Activated effector memory CD4-positive, alpha-beta T cell treated with anti-CD3 and anti-CD28 coated beads, Interleukin-2, amount 50 U/mL, for 16 hours (primary cell): ENCODE data around the gene MED13L.

Experiments
- DNase-seq: peaks from one replicate; pipeline ENCODE4 v3.0.0-alpha.2; 2020

Gene MED13L

DNA sequence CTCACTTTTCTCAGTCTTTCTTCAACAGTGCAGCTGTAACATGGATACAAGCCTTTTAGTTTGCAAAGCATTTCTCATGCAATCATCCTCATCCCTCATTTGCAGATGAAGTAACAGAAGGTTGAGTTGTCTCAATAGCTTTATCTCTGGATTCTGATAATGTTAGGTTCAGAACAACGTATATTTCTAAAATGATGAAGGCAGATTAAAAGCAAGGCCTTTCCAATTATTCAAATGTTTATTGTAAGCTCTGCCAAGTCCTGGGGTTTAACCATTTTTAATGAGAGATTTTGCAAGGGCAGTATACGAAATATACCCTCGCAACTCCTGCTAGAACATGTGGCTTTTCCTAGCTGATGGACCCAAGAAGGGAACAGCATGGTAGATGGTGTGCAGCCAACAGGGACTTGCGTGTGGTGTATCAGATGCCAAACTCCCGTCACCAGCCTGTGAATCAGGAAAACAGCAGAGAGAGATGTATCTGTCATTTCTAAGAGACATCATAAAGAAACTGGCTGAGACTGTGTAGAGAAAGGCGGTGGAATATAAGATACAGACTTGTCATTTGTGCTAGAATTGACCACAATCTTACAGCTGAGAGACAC, 319.7 kb downstream of the MED13L start:
- DNase-seq = no peak

DNA sequence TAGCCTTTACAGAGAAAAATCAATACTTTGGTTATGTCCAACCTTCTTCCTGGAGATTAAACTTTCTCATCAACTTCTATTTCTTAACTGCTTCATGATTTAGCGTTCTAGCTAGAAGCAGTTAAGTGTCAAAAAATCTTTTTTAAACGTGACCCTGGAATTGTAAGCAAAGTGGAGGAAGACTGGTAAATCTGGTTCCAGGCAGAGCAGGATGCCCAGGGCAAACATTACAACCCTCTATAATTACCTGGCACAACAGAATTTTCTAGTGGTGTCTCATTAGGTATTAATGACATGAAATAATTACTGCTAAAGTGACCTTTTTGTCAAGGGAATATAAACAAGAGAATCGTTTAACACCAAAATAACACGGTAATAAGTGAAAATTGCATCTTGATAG, 320.8 kb downstream of the MED13L start:
- DNase-seq = no peak

DNA sequence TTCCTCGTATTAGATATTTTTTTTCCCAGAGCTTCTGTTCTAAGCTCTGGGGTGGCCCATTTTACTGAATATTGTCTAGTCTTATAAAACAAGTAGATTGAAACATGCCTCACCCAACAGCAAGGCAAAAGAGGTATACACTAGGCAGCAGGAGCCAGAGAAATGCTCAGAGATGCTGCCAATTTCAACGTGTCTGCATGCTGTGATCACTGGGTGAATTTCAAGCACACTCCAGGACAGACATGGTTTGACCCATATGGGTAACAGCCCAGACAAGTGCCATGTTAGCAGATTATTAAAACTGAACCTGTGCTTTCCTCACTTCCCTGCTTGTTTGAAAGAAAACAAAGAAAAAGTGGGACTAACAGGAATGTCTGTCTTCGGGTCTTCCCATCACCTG, 321.3 kb downstream of the MED13L start:
- DNase-seq = no peak

DNA sequence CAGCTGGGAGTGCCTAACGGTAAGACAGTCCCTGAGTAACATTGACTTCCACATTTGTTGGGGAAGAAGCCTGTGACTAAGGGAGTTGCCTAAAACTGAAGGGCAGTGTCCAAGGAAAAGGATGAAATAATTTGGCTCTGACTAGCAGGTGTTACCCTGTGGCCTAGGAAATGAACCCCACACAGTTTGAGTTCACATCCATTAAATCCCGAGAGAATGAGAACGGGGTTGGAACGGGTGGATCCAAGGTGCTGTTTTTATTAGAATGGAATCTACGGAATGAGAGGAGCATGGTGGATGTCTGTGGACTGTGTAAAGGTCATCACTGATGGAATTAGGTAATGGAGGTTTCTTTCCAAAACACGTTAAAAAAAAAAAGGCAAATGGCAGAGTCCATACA, 324.0 kb downstream of the MED13L start:
- no peak for DNase-seq

DNA sequence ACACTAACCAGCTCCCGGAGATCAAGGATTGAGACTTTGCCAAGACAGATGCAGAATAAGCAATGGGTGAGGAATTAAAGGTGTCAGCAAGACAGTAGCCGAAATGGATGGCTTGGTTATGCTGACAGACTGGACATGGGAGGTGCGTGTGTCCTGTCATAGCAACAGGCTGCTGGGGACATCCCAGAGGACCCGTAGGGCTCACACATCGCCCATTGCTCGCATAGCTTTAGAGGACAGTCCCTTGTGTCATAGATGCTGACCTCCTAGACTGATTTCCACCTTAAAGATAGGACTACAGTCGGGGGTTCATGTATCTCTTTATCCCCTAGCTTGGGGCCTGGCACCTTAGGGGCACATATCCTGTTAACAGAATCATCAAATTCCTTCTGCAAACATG, 324.5 kb downstream of the MED13L start:
- DNase-seq = no peak

DNA sequence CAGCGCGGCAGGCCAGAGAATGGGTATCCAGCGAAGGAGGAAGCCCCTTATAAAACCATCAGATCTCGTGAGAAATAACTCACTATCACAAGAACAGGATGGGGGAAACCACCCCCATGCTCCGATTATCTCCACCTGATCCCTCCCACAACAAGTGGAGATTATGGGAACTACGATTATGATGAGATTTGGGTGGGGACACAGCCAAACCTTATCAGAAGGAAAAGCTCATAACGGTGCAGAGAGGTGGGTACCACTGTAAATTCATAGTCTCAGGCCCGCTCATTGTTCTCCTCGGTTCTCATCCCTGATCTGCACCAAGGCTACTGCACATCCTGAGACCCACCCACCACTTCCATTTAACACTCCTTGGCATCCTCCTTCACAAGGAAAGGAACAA, 326.5 kb downstream of the MED13L start:
- DNase-seq = no peak

DNA sequence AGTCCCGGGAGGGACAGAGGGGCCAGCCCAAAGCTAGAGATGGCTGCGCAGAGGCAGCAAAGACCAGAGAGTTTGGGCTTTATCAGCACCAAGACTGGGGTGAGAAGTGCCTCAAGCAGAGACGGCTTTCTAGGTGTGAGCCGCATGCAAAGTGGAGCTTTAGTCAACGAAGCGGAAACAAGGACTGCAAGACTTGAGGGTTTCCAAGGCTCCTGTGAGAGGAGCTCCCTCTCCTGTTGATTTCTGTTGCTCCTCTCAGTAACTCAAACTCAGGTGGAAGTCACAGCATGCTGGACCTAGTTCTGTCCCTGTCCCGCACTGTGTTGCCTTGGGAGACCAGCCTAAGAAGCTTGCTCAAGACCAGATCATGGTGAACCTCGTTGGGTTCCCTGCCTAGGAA, 327.8 kb downstream of the MED13L start:
- DNase-seq = no peak

DNA sequence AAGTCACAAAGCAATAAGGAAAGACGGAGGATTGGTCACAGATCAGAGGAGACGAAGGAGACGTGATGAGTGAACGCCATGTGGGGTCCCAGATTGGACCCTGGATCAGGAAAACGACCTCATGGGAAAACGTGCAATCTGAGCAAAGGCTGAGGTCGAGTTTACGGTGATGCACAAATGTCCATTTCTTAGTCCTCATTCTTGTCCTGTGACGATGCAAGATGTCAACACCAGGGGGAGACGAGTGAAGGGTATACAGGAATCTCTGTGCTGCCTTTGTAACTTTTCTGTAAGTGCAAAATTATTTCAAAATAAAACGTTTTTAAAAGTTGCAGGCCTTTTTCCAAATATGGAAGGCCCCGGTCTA, 329.8 kb downstream of the MED13L start:
- DNase-seq = no peak

DNA sequence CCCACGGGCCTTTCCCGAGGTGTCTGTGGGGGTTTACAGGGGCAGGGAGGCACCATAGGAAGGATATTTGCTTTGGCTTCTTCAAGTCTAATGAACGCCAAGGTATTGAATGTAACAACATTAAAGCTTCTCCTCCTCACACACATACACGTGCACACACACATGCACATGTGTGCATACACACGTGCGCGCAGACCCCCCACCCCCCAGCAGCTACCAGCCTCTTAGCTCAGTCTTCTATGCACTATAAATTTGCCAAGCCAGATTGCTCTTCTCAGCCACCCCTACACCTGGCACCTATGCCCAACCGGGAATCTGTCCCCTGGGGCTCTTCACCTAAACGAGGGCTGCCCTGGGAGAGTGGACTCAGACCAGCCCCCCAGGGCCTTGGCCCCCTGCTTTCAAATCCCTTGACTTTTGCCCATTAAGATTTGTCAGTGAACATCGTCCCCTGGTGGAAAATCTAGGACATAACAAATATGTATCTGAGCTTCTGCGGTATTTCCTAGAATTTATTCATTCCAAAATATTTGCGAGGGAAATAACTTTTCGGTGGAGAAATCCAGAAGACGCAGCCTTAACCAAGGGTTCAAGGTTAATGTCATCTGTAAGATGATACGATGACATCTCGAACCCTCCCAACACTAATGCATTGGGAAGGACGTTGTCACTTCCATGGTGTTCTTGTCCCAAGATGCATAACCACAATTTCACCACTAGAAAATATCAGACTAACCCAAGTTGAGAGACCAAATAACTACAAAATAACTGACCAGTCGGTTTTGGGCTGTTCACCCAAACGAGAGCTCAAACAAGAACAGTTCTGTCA, 330.4 kb downstream of the MED13L start:
- DNase-seq = no peak

DNA sequence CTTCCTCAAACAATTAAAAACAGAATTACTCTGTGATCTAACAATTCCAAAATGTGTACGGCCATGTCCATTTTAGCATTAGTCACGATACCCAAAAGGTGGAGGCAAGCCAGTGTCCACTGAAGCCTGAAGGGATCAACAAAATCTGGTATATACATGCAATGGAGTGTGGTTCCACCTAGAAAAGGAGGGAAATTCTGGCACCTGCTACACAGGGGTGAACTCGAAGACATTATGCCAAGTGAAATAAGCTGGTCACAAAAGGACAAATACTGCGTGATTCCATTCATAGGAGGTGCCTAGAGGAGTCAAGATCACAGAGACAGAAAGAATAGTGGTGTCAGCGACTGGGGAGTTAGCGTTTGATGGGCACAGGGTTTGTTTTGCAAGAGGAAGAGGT, 331.4 kb downstream of the MED13L start:
- DNase-seq = no peak

DNA sequence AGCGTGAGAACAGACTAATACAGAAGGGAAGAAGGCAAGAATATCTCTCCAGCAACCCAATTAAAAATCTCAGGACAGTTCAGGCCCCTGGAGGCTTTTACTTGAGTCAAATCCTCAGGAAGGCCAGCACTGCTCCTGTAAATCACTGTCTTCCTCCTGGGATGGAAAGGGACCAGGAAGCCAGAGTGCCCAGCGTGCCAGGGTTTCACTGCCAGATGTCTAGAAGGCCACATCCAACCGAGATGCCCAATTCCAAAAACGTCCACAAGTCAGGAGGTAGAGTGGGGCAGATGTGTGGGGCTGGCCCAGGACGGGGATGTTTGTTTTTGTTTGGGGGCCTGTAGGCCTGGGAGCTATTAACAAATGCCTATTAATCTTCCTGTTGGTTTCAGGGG, 332.0 kb downstream of the MED13L start:
- DNase-seq = no peak

DNA sequence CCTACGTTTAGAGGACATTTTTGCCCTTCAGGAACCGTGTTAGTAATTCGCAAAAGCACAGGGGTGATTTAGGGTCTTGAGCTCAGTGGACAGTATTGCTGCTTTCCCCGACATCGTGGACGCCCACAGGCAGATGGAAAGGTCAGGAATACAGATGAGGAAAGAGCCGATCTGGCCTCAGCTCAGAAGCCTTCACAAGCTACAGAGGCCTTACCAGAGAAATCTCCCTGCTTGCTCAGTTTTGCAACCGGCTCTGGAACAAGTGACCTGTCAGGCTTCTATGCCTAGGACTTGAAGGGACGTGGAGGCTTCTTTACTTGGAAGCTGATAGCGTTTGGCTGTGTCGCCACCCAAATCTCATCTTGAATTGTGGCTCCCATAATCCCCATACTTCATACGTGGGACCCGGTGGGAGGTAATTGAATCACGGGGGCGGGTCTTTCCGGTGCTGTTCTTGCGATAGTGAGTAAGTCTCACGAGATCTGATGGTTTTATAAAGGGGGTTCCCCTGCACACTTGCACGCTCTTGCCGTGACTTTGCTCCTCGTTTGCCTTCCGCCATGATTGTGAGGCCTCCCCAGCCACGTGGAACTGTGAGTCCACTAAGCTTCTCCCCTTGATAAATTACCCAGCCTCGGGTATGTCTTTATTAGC, 332.5 kb downstream of the MED13L start:
- no peak for DNase-seq

DNA sequence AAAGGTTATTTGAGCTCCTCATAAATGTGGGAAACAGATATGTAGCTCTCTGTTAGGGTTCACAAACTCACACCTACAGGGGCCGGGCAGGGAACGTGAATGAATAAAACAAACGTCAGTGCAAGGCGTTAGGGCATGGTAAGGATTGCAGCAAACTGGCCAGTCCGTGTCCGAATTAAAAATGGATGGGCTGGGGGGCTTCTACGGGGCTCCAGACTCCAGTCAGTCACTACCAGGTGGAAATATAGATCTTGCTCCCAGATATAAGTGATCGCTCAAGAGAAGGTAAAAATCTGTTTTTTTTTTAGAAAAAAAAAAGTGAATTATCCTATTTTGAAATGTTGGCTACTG, 333.1 kb downstream of the MED13L start:
- no peak for DNase-seq

DNA sequence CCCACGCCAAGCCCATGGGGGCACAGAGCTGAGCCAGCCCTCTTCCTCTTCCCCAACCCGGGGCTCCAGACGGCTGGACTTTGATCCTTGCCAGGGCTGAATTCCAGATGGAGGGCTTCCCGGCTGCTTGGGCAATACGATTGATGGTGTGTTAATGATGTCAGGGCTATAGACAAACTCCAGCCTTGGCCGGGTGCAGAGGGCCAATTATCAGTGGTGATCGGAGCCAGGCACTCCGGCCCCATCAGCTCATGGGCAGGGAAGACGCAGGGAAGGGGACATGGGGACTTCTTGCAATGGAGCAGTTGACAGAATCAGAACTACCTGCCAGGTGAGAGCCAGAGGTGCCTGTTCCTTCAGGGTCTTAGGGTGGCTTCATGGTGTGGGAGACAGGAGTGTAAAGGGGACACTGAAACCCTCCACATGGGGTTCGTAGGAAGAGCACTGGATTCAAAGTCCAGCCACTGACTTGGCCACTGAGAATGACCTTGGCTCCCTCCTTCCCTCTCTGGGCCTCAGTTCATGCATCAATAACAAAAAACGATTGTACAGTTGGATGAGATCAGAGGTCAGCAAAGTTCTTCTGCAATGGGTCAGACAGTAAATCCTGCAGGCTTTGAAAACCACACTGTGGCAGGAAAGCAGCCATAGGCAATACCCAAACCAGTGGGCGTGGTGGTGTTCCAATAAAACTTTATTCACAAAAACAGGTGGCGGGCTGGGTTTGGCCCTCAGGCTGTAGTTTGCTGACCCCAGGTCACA, 333.7 kb downstream of the MED13L start:
- DNase-seq = no peak

DNA sequence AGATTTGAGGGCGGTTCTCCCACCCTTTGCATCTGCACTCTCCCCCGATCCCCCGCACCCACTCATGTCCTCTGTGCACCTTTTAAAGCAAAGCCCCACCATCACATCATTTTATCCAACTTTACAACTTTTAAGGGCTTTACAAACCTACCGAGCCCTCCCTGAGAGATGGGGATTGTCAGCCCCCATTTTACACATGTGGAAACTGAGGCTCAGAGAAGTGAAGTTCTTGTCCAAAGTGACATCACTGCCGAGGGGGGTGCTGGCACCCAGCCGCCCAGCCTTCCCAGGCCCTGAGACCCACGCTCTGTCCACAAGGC, 334.2 kb downstream of the MED13L start:
- DNase-seq = no peak

DNA sequence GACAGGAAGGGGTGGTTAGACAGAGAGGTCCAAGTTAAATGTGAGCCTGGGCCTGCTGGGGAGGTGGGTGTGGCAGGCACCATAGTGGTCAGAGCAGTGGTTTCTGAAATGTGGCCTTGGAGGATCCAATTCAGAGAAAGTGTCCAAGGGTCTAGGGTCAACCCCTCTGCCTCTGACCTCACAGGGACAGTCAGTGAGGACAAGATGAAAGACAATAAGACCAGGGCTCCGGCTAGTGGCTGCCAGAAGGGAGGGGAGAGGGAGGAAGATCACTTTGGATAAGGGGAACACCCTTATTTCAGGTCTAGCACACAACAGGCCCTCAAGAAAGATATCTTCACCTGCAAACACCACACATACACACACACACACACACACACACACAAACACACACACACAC, 335.1 kb downstream of the MED13L start:
- no peak for DNase-seq

DNA sequence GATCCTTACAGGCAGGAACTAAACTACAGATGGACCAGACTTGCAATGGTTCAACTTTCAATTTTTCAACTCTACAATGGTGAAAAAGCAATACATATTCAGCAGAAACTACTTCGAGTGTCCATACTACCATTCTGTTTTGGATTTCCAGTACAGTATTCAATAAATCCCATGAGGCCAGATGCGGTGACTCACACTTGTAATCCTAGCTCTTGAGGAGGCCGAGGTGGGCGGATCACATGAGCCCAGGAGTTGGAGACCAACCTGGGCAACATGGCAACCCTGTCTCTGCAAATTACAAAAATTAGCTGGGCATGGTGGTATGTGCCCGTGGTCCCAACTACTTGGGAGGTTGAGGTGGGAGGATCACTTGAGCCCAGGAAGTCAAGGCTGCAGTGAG, 336.1 kb downstream of the MED13L start:
- no peak for DNase-seq

DNA sequence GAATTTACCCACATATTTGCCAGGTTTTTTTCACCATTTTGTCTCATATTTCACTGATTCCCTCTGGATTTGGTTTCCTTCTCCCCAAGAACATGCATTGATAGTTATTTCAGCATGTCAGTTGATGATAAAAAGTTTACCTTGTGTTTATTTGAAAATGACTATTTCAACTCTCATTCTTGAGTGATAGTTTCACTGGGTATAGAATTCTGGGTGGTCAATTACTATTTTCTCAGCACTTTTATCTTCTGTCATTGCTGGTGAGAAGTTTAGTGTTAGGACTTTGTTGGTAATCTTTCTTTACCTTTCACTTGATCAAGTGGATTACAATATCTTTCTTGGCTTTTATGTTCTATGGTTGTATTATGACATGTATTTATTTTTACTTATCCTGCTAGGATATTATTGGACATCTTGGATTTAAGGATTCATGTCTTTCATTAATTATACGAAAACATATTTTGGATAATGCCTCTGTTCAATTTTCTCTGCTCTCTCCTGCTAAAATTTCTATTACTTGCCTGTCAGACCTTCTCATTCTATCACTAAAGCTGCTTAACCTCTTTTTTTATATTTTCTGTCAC, 338.6 kb downstream of the MED13L start:
- no peak for DNase-seq

DNA sequence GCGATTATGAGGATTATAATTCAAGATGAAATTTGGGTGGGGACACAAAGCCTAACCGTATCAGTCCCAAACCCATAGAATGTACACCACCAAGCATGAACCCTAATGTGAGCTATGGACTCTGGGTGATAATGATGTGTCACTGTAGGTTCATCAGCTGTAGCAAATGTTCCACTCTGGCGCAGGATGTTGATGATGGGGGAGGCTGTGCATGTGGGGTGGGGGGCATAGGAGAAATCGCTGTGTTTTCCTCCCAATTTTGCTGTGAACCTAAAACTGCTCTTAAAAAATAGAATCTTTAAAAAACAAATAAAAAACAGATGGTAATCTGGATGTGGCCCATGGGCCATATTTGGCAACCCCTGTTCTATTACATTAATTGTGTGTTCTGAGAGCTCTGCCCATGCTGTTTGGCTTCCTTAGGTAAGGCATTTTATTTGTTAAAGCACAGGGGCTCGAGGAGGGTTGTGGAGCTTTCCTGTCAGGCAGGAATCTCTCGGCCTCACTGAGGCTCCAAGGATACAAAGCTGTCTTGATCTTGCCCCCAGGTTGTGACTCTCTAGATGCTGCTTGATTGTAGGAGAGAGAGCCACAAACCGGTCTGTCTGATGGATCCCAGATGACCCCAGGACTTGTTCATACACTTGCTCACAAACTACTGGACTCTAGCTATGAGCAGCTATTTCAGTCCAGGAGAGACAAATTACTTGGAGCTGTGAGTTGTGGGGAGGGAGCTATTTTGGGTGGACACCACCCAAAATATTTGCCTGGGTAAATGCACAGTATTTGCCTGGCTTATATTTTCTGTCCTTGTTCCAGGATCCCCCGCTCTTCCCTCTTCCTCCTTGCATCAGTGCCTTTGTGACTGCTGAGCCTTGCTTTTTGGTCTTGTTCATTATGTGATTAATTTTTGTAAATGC, 340.2 kb downstream of the MED13L start:
- DNase-seq = no peak

DNA sequence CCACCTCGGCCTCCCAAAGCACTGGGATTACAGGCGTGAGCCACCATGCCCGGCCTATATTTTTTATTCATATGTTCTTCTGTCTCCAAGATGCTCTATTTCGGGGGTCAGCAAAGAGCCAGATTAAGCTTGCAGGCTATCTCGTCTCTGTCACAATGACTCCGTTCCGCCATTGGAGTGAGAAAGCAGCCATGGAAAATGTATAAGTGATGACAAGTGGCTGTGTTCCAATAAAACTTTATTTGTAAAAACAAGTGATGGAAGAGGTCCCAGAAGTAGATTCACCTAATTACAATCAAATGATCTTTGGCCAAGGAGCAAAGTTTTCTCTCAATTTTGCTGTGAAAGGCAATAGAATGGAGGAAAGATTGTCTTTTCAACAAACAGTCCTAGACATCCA, 342.6 kb downstream of the MED13L start:
- no peak for DNase-seq

DNA sequence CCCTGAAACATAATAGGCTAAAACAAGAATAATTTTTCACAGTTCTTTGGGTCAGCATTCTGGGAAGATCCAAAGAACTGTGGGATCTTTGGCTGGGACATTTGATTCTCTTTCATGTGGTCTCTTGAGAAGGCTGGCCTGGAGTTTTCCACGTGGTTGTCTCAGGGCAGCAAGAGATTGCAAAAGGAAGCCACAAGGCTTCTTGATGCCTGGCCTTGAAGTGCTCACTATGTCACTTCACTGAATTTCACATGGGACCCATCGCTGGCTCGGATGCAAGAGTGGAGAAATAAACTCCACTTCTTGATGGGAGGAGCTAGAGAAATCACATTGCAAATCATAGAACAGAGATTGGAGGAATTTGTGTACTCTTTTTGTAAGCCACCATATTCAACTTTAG, 343.4 kb downstream of the MED13L start:
- no peak for DNase-seq

DNA sequence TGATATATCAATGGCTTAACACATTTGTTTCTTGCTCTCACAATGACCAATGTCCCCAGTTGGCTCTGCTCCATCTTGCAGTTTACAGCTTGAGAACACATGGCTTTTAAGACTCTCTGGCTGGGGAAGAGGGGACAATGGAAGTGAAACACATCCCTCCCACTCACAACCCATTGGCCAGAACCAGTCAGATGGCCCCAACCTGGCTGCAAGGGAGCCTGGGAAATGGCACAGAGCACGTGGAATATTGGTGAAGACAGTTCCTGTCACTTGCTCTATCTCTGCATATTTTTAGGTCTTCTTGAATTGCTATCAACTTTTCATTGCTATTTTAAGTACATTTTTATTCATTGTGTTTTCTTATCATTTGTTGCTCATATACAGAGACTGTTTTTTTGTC, 345.4 kb downstream of the MED13L start:
- no peak for DNase-seq

DNA sequence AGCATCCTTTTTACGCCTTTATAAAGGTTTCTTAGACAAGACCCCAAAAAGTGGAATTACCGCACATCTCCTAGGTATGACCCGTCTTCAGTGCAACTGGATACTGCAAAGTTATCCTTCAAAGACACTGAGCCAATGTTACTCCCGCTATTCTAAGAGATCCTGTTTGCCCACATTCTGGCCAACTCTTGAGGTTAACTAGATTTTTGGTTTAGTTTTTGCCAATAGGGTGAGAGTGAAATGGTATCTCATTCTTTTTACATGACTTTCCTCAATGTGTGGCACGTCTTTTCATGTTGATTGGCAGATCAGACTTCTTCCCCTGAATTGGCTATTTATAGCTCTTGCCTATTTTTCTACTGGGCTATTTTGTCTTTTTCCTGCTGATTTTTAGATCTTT, 347.2 kb downstream of the MED13L start:
- DNase-seq = no peak
